CD4-positive, alpha-beta T cell treated with Interleukin-4 for 4 hours (primary cell): Measurements from ENCODE around the gene ONECUT2.
"Not testable (repeated sequence)": the region's sequence is repeated elsewhere in the genome, so short reads cannot be mapped to it uniquely, and the experiment has no call there.

Experiments
- DNase-seq: peaks from one replicate; pipeline ENCODE4 v3.0.0-alpha.2; 2020

The ONECUT2 gene

DNA sequence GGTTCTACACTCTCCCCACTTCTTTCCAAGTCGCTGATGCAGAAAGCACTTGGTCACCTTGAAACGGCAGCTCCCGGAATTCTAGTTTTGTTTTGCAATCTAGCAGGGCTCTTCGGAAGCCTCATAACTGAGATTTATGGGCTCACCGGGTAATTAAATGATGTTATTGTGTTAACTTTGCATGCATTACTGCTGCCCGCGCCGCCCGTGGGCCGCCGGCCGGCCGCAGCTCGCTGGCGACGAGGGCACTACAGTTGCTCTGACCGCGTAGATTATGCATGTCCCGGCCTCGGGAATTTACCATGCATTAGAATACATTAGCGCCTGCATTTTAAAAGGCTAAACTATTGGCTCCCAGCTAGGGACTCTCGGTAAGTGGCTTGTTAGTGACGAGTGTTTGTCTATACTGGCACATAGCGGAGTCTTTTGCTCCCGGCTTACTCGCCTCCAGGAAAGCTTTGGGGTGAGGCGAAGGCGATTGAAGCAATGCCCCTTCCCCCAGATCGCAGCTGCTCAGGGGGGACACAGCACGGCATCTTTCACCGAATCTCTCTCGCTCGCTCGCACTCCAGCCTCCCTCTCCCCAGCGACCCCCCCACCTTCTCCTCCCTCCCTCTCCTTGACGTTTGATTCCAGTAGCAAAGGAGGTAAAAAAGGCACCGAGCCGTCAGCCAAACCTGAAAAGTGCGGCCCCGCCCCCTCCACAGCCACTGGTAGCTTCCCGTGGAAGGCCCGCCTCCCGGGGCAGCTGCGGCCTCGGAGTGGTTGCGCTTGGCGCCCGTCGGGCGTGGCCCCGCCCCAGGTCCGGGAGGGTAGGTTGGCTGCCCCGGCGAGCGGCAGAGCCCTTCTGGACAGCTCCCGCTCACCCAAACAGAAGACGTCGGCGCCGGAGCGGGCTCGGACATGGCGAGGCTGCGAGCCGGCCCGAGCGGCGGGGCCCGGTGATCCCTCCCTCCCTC lies at the start of gene ONECUT2:
ONECUT2 (plus strand) TSS at position 839 of the 959 bp plus-strand sequence. CDS start 343 bp downstream, outside the sequence.
- DNase-seq = peak; percentile 31

GRCh38 chr18:57389271-57389670 lies 45.9 kb upstream of the ONECUT2 start:
- DNase-seq = no peak

- no peak for DNase-seq
These were observed 45.1 kb upstream of the ONECUT2 start for GRCh38 chr18:57390044-57390443.

GRCh38 chr18:57394749-57395148 lies 40.4 kb upstream of the ONECUT2 start:
- DNase-seq = not testable (repeated sequence)

DNA sequence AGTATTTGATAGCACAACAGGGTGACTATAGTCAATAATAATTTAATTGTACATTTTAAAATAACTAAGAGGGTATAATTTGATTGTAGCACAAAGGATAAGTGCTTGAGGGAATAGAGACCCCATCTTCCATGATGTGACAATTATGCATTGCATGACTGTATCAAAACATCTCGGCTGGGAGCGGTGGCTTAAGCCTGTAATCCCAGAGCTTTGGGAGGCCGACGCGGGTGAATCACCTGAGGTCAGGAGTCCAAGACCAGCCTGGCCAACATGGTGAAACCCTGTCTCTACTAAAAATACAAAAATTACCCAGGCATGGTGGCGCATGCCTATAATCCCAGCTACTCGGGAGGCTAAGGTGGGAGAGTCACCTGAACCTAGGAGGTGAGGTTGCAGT lies 38.3 kb upstream of the ONECUT2 start:
- DNase-seq = not testable (repeated sequence)

DNA sequence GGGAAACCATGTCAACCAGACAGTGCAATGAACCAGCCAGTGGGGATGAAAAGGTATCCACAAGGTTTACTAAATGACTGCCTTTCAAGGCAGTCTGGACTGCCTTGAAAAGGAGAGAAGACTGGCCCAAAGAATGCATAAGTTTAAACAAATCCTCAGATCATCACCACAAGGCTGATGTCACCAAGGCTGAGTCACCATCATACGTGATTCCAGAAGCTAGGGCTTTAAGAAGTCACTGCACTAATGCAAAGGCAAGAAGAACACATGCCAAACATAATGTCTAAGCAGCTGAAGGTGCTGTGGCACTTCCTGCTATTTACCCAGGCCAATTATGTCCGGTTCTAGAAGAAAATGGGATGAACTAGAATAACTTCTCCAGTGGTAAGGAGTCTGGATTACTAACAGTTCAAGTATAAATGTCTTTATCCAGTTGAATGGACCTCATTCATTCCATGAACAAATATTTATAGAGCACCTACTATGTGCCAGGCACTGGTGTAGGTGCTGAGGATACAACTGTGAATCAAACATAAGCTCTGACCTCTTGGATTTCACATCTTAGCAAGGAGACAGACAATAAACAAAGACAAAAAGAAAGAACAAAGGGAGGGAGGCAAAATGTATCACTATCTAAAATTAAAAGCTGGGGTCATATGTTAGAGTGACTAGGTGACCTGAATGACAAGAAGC lies 37.6 kb upstream of the ONECUT2 start:
- DNase-seq = no peak

GRCh38 chr18:57404345-57404744 lies 30.8 kb upstream of the ONECUT2 start:
- no peak for DNase-seq

DNA sequence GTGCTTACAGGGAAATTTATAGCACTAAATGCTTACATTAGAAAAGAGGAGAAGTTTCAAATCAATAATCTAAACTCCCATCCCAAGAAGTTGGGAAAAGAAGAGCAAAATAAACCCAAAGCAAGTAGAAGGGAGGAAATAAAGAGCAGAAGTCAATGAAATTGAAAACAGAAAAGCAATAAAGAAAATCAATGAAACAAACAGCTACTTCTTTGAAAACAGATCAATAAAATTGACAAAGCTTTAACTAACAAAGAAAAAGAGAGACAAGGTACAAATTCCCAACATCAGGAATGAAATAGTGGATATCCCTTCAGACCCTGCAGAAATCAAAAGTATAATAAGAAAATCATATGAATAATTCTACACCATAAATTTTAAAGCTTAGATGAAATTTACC lies 25.5 kb upstream of the ONECUT2 start:
- no peak for DNase-seq

DNA sequence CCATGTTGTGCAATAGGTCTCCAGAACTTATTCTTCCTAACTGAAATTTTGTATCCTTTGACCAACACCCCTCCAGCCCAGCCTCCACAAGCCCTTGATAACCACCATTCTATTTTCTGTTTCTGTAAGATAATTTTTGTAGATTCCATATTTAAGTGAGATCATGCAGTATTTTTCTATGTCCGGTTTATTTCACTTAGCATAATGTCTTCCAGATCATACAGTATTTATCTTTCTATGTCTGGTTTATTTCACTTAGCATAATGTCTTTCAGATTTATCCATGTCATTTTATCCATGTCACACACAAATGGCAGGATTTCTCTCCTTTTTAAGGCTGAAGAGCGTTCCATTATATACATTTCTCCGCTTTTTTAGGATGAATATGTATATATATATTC lies 24.4 kb upstream of the ONECUT2 start:
- no peak for DNase-seq

DNA sequence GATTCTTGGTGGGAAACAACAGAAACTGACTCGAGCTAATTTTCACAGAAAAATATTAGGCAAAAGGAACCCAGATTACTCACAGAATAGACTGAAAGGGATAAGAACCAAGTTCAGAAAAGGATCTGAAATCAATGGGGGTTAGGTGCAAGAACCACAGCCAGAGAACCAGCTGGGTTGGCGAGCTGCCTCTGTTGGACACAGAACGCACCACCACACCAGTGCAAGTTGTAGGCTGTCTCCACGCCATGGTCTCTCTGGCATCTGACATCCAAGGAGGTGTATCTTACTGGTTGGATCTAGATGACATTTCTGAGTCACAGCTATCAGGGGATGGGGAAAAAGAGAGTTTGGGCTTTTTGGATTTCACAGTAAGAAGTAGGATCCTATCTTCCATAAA lies 18.6 kb upstream of the ONECUT2 start:
- DNase-seq = no peak

GRCh38 chr18:57422313-57422872 lies 12.8 kb upstream of the ONECUT2 start:
- no peak for DNase-seq

GRCh38 chr18:57423821-57424220 lies 11.4 kb upstream of the ONECUT2 start:
- DNase-seq = no peak

GRCh38 chr18:57425096-57425495 lies 10.1 kb upstream of the ONECUT2 start:
- DNase-seq = no peak

DNA sequence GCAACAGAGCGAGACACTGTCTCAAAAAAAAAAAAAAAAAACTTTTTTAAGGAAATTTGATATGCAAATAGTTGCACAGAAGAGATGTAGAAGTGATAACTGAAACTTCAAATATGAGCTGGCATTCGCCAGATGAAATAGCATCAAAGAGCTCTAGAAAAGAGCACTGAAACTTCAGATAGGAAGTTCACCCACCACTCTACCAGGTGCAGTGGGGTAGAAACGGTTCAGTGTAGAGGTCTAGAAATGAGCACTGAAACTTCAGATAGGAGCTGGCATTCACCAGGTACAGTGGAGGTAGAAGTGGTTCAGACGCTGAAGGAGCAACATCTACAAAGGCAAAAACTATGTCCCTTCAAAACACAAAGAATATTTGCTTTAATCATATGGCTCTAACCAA lies 9.0 kb upstream of the ONECUT2 start:
- DNase-seq = no peak

DNA sequence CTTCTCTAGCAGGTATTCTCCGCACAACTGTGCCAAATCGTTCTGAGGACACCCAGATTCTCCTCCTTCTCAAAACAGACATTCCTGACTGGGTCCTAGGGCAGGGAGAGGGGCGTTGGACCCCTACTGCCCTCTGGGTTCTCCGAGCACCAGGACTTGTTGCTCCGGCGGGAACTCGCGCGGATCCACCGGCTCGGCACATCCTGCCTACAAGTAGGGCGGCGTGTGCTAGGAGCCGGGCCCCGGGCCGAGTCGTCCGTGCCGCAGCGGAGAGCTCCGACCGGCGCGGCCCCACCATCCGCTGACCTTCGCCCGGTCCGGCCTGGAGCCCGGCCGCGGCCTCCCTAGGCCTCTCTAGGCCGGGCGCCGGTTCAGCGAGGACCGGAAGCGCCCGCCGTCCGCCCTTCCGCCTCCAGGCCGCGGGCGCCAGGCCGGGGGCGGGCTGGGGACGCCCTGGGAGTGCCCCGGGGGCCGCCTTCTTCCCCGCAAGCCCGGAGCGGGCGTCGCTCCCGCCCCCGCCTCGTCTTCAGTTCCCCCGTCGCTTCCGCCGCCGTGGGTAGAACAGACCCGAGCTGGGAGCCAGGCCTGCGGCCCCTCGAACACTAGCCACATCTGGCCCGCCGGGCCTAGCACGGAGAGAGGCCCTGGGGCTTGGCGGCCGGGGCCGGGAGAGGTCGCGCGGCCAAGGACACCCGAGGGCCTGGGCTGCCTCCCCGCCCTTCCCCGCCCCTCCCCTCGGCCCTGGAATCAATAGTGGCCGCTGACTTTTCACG lies 7.6 kb upstream of the ONECUT2 start:
- DNase-seq = no peak

- no peak for DNase-seq
These were observed 6.7 kb upstream of the ONECUT2 start for GRCh38 chr18:57428221-57429150.

DNA sequence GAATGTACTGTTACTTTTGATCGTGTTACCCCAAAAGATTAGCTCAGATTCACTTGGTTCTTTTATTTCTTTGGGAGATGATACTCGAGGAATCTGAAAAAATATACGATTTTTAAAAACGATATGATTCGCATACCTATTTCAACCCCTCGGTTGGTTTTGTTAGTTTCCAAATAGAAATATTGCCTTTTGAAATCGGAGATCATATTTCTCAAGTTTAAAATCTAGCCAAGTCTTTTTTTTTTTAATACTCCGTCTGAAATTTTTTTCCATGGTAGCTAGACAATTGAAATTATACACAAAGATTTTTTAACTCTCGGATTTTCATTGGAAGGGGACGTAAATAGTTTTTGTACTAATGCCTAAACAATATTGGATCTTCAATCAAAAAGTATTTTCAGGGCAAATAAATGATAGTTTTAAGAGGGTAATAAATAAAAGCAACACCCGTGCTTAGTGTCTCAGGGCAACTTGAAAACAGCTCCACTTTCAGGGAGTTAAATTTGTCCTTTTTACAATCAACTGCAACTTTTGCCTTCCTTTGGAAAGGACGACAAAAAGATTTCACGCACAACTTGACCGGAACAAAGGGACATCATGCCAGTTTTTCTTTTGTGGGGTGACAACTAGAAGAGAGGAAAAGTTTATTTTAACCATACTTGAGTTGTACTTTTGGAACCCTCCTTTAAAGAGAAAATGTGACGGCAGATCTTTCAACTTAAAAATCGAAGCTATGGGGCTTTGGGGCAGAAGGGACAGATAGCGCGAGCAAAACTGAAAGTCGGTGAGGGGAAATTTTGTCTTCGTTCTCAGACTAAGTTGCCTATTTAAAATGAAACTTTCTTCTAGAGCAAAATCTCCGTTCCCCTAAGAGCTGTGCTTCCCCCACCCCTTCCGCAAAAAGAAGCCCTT lies 5.8 kb upstream of the ONECUT2 start:
- no peak for DNase-seq

DNA sequence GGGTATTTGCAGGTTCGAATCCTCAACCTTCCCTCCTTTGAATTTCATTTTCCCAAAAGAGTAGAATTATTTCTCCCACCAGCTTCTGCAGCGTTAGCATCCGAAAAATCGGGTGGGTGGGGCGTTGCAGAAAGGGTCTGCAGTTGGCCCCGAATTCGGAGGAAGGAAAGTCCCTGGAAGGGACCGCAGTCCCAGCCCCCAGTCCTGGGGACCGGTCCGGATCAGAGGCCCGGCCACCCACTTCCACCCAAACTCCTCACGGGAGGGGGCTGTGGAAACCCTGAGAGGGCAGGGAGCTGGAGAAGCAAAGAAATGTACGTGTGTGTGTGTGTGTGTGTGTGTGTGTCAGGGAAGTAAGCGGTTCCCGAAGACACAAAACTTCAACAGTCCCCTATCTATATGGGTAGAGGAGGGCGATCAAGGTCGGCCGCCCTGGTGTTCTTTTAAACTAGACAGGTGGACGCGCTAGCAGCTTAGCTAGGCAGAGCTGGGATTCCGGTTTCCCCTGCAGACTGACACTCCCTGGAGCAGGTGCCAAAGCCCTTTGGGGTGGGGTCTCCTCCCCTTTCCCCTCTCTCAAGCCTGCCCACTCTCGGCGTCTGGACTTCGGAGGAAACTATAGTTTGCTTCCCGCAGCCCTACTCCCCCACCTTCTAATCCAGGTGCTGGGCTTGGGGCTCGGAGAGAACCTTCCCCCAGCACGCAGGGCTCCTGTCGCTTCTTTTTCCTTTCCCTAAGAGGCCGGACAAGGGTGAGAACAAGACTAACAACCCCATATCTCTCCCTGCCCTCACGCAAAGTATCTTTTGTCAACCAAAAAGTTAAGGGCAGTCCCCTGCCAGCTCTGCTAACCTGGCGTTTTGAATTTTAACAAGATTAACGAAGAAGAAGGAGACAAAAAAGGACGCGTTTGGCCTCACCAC lies 4.8 kb upstream of the ONECUT2 start:
- DNase-seq = no peak

DNA sequence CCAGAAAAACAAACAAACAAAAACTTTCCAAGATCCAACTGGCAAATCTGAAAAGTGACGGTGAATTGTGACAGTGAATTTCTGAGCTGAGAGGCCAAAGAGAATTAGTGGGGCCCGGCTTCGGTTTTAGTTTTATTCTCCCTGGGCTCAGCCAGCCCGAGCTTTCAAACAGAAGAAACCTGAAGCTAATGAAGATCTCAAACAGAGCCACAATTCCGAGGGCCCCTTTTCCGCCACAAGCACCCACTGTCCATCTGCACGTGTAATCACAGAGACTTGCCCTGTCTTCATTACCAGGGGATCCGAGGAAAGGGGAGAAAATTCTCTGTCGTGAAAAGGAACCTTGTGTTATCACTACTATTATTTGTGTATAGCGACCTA lies 4.2 kb upstream of the ONECUT2 start:
- no peak for DNase-seq
